Esophagus muscularis mucosa (tissue), 3 donors: ENCODE data around the gene GBGT1.

Source experiments
- POLR2A ChIP-seq: fragments of 450-650 bp; IDR thresholded peaks from one replicate; pipeline ENCODE4 v1.6.1; 2017; ENCODE audit warnings: antibody characterized with exemption, moderate library complexity, mild to moderate bottlenecking, low read depth
- TF ChIP-seq, protein P1 (sequence below), 3 experiments: fragments of 200-600 bp in 2 of 3; fragments of 450-650 bp in 1 of 3; sonication (generic) in 2 of 3; IDR thresholded peaks; one replicate each; pipeline ENCODE4 v1.5.1; 2017 to 2019; ENCODE audit warnings: antibody characterized with exemption in 3 of 3, mild to moderate bottlenecking in 2 of 3, moderate library complexity in 1 of 3

DNA sequence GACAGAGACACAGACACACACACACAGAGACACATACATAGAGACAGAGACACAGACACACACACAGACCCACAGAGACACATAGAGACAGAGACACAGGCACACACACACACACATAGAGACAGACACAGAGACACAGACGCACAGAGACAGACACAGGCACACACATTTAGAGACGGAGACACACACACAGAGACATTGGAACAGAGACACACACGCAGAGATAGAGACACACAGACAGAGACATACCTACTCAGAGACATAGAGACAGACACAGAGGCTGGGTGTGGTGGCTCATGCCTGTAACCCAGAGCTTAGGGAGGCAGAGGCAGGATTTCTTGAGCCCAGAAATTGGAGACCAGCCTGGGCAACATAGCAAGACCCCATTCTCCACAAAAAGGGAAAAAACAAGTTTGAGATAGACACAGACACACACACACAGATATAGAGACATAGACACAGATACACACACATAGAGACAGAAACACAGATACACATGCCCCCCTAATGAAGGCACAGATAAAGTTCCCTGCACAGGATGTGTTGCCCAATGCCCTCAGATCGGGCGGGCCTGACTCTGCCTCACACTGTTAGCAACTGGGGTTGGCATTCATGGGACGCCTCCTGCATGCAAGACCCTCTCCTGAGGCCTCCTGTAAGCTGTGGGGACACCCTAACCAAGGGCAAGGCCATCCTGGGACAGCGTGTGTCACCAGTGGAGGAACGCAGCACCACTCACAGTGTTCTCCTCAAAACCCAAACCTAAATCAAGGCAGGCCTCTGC lies 39.4 kb downstream of the GBGT1 start:
- TF ChIP-seq POLR2A, result no peak
- TF ChIP-seq, protein P1, sequence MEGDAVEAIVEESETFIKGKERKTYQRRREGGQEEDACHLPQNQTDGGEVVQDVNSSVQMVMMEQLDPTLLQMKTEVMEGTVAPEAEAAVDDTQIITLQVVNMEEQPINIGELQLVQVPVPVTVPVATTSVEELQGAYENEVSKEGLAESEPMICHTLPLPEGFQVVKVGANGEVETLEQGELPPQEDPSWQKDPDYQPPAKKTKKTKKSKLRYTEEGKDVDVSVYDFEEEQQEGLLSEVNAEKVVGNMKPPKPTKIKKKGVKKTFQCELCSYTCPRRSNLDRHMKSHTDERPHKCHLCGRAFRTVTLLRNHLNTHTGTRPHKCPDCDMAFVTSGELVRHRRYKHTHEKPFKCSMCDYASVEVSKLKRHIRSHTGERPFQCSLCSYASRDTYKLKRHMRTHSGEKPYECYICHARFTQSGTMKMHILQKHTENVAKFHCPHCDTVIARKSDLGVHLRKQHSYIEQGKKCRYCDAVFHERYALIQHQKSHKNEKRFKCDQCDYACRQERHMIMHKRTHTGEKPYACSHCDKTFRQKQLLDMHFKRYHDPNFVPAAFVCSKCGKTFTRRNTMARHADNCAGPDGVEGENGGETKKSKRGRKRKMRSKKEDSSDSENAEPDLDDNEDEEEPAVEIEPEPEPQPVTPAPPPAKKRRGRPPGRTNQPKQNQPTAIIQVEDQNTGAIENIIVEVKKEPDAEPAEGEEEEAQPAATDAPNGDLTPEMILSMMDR (IDR thresholded peaks at IDR 0.05), result no peak
